HepG2 (cell line): ENCODE results near the gene ATP2A3. TPM values are rescaled to one million over a fixed set of nuclear protein-coding genes. Genes with fewer than 3 reads are reported as not detected.

Experiments used
- ATAC-seq: fragments of 200-7000 bp; cut with Tn5 transposase; 3 replicates; pipeline ENCODE4 v1.9.1; 2020; ENCODE audit warnings: mild to moderate bottlenecking, moderate library complexity
- BruUV-seq: library from RNA; stranded (reverse); fragments of 400-500 nt; replicated peaks from 2 replicates; lab custom pipeline; 2021; lab: Mats Ljungman, UMichigan
- CTCF ChIA-PET: fragments of 300-600 bp; formaldehyde crosslinking; extraction: SDS; loops from one replicate; lab custom pipeline; 2021; ENCODE audit warnings: low total read pairs, inconsistent platforms, low intra/inter-chr PET ratio; lab: Yijun Ruan, JAX
- POLR2A ChIA-PET: fragments of 350-600 bp; sonication (Branson Sonifier 250); formaldehyde crosslinking; loops from one replicate; lab custom pipeline; 2020; ENCODE audit warnings: antibody characterized with exemption, inconsistent platforms; lab: Yijun Ruan, JAX
- DNase-seq: peaks from one replicate; pipeline ENCODE4 v3.0.0-alpha.2; 2015; ENCODE audit warnings: low spot score
- FAIRE-seq: peaks from 3 replicates; lab custom pipeline; 2011; peaks lifted over from hg19 to GRCh38; lab: Jason Lieb, UNC
- H2AFZ ChIP-seq: one replicate; pipeline ENCODE4 v1.6.1; 2011; ENCODE audit warnings: low read length, inconsistent platforms
- H3K27ac ChIP-seq: fragments of 300-600 bp; 3 replicates; pipeline ENCODE4 v1.8.0; 2011; ENCODE audit warnings: mixed run types, mild to moderate bottlenecking, mixed read lengths, low read length, inconsistent platforms; ENCODE audit not compliant: insufficient read depth; ENCODE audit errors: extremely low read length
- H3K27me3 ChIP-seq, 2 experiments: fragments of 200-600 bp in 1 of 2; 2 replicates in 1 of 2; 3 replicates in 1 of 2; pipeline versions ENCODE4 v1.6.0 to v1.8.0; 2011; ENCODE audit warnings: low read length in 2 of 2, mild to moderate bottlenecking in 2 of 2, moderate library complexity in 2 of 2, inconsistent platforms in 1 of 2; ENCODE audit not compliant: insufficient read depth in 2 of 2, control insufficient read depth in 1 of 2
- H3K36me3 ChIP-seq, 2 experiments: fragments of 200-600 bp in 1 of 2; replicated peaks in 1 of 2; 2 replicates in 1 of 2; 3 replicates in 1 of 2; pipeline versions ENCODE4 v1.5.1 to v1.8.0; 2011; ENCODE audit warnings: low read length in 2 of 2, inconsistent platforms in 1 of 2; ENCODE audit not compliant: insufficient read depth in 2 of 2, control insufficient read depth in 1 of 2
- H3K4me1 ChIP-seq: 2 replicates; pipeline ENCODE4 v1.5.1; 2012; ENCODE audit warnings: low read length, inconsistent platforms; ENCODE audit not compliant: insufficient read depth
- H3K4me2 ChIP-seq: 2 replicates; pipeline ENCODE4 v1.6.0; 2011; ENCODE audit warnings: low read depth, low read length, inconsistent platforms
- H3K4me3 ChIP-seq, 3 experiments: fragments of 200-600 bp in 1 of 3; sonication (generic), shearing (Covaris generic) in 1 of 3; replicated peaks in 1 of 3; 2 replicates each; pipeline ENCODE4 v1.5.1; 2011 to 2016; ENCODE audit warnings: low read length in 3 of 3, inconsistent platforms in 2 of 3, low read depth in 2 of 3, mild to moderate bottlenecking in 2 of 3, control low read depth in 1 of 3, mixed read lengths in 1 of 3; ENCODE audit not compliant: insufficient read depth in 1 of 3
- H3K79me2 ChIP-seq: one replicate; pipeline ENCODE4 v1.6.1; 2011; ENCODE audit warnings: low read length, inconsistent platforms; ENCODE audit not compliant: insufficient read depth
- H3K9ac ChIP-seq: 2 replicates; pipeline ENCODE4 v1.6.0; 2011; ENCODE audit warnings: mild to moderate bottlenecking, low read depth, low read length, inconsistent platforms; ENCODE audit not compliant: insufficient read depth
- H3K9me3 ChIP-seq: 2 replicates; pipeline ENCODE4 v1.5.1; 2012; ENCODE audit warnings: mild to moderate bottlenecking, low read length
- H4K20me1 ChIP-seq: 2 replicates; pipeline ENCODE4 v1.6.0; 2011; ENCODE audit warnings: inconsistent platforms, mild to moderate bottlenecking, low read length, moderate library complexity; ENCODE audit not compliant: insufficient read depth
- AKAP8 ChIP-seq: sonication (generic); formaldehyde crosslinking; IDR thresholded peaks from 2 replicates; pipeline ENCODE4 v1.5.1; 2020; ENCODE audit warnings: mild to moderate bottlenecking, missing genetic modification reagents
- DMTF1 ChIP-seq: sonication (generic); formaldehyde crosslinking; IDR thresholded peaks from 2 replicates; pipeline ENCODE4 v1.4.0; 2020; ENCODE audit warnings: mild to moderate bottlenecking, missing genetic modification reagents
- HOXA5 ChIP-seq: sonication (generic); formaldehyde crosslinking; IDR thresholded peaks from 2 replicates; pipeline ENCODE4 v1.4.0; 2020; ENCODE audit warnings: missing genetic modification reagents
- NR2F6 ChIP-seq, 2 experiments: IDR thresholded peaks; 2 replicates each; pipeline ENCODE4 v1.6.1; 2016; ENCODE audit warnings: antibody characterized with exemption in 1 of 2, mild to moderate bottlenecking in 1 of 2
- NR3C1 ChIP-seq: sonication (generic); formaldehyde crosslinking; IDR thresholded peaks from 2 replicates; pipeline ENCODE4 v1.4.0; 2020; ENCODE audit warnings: missing genetic modification reagents
- RARA ChIP-seq: IDR thresholded peaks from 2 replicates; pipeline ENCODE4 v1.6.1; 2016; ENCODE audit warnings: missing genetic modification reagents, missing compliant biosample characterization
- TAF1 ChIP-seq: sonication (generic); formaldehyde crosslinking; IDR thresholded peaks from 2 replicates; pipeline ENCODE4 v1.4.0; 2020; ENCODE audit warnings: missing genetic modification reagents
- THAP11 ChIP-seq: IDR thresholded peaks from 2 replicates; pipeline ENCODE4 v1.6.1; 2016; ENCODE audit warnings: missing biosample characterization, missing genetic modification reagents
- ZBTB37 ChIP-seq: sonication (generic); formaldehyde crosslinking; IDR thresholded peaks from 2 replicates; pipeline ENCODE4 v1.4.0; 2020; ENCODE audit warnings: mild to moderate bottlenecking, missing genetic modification reagents
- ZBTB7A ChIP-seq: sonication (generic); formaldehyde crosslinking; IDR thresholded peaks from 2 replicates; pipeline ENCODE4 v1.8.0; 2022; ENCODE audit warnings: mild to moderate bottlenecking, missing genetic modification reagents
- ZKSCAN5 ChIP-seq: sonication (generic); formaldehyde crosslinking; IDR thresholded peaks from 2 replicates; pipeline ENCODE4 v1.5.1; 2020; ENCODE audit warnings: mild to moderate bottlenecking, missing genetic modification reagents
- ZNF556 ChIP-seq: sonication (generic); formaldehyde crosslinking; IDR thresholded peaks from 2 replicates; pipeline ENCODE4 v1.4.0; 2020; ENCODE audit warnings: mild to moderate bottlenecking, missing genetic modification reagents, borderline replicate concordance
- ZSCAN29 ChIP-seq: sonication (generic); formaldehyde crosslinking; conservative IDR thresholded peaks from 2 replicates; pipeline ENCODE4 v1.4.0; 2020; ENCODE audit warnings: mild to moderate bottlenecking, missing genetic modification reagents
- WGBS: methylation state at CpG from one replicate; pipeline ENCODE4 v1.1.6; 2017; ENCODE audit warnings: low lambda C conversion rate; 5-methylcytosine and 5-hydroxymethylcytosine counted together
- in situ Hi-C: cut with HindIII; loops from 2 replicates; pipeline ENCODE4 v1.10.0; 2017; ENCODE audit warnings: low pct_unique_long_range_greater_than_20kb; ENCODE audit not compliant: extremely low pct_ligation_motif_present
- intact Hi-C: fragments of 100-400 bp; cut with micrococcal nuclease; formaldehyde crosslinking; loops from one replicate; pipeline ENCODE4 v1.10.0; 2022; ENCODE audit not compliant: unreplicated experiment
- polyA plus RNA-seq, 8 experiments: library from polyadenylated mRNA; depleted of rRNA in 3 of 8; stranded (reverse) in 7 of 8; unstranded in 1 of 8; fragments of >200 nt; fragmentation: Illumina TruSeq in 4 of 8; extraction: Trizol in 4 of 8; gene quantifications; 2 replicates each; pipeline versions ENCODE4 v1.2.1 to v1.2.3, GENCODE V29; 2011 to 2016; ENCODE audit warnings: low read depth in 4 of 8, missing spikeins in 1 of 8, mixed read lengths in 1 of 8; ENCODE audit not compliant: insufficient read depth in 1 of 8
- total RNA-seq, 5 experiments: library from RNA; depleted of rRNA; stranded (reverse); fragments of >200 nt; fragmentation: Illumina TruSeq; extraction: Trizol; gene quantifications; 2 replicates each; pipeline ENCODE4 v1.2.3, GENCODE V29; 2016; ENCODE audit warnings: low read depth in 1 of 5

Gene ATP2A3
- total and polyA plus RNA-seq, 2 of the 13 experiments (the other 11 are each of a cell fraction or from before 2014, with no cell fraction given) = 0.07 TPM; not detected in 1

- TF ChIP-seq ZBTB7A (CRISPR knock-in tag) (no peak), DMTF1 (CRISPR knock-in tag) (no peak), ZSCAN29 (no peak), ZKSCAN5 (CRISPR knock-in tag) (no peak), THAP11 (CRISPR knock-in tag) (no peak), ZBTB37 (no peak), AKAP8 (CRISPR knock-in tag) (no peak), ZNF556 (CRISPR knock-in tag) (no peak), HOXA5 (CRISPR knock-in tag) (no peak), TAF1 (no peak), NR3C1 (CRISPR knock-in tag) (no peak), NR2F6 (IDR thresholded peaks at IDR 0.05) (0 out of 2 replicates have a peak, but pooled peaks have one; percentile 8), NR2F6 (CRISPR knock-in tag; IDR thresholded peaks at IDR 0.05) (peak; percentile 50; the same call in 1 of the 2 replicates), RARA (CRISPR knock-in tag) (peak; percentile 69)
- TF ChIP-seq, all 625 proteins: peak for 2
- Histone ChIP-seq H3K9ac (no peak overlapping the region), H3K9me3 (no peaks in the 10 kb centered on the region), H3K36me3 (no peaks in the 10 kb centered on the region), H3K4me2 (no peak overlapping the region; the same call in 1 of the 2 replicates), H3K27me3 (peaks cover 2 to 39% of the 10 kb centered on the region in 2 experiments; a peak in 4 of 5 replicates), H3K79me2 (no peaks in the 10 kb centered on the region), H4K20me1 (no peaks in the 10 kb centered on the region), H3K27ac (no peak overlapping the region), H3K4me1 (peaks cover 32% of the 10 kb centered on the region), H3K4me3 (no peak overlapping the region), H2AFZ (no peak overlapping the region)
- 0% methylated on average over 3 of the region's 11 CpGs for WGBS
- ChIA-PET POLR2A (interaction anchor here (0.6 kb wide), 1 partner anchor 10 kb away, joined by 3 read pairs; no protein-coding TSS in a partner anchor), CTCF (no interaction called here)
- FAIRE-seq = no peak
- no peak for DNase-seq
- BruUV-seq = no TSS peak
- intact Hi-C loops = no loop called here
- no peak for ATAC-seq
- in situ Hi-C loops = loop anchor here (10.0 kb wide), 1 partner anchor 157 kb away; no protein-coding TSS in a partner anchor
These were observed 46.8 kb downstream of the ATP2A3 start for GRCh38 chr17:3917391-3917931.
